Right lobe of liver (tissue), 6 donors: ENCODE results near the gene MAPKAPK3. TPM values are rescaled to one million over a fixed set of nuclear protein-coding genes. Genes with fewer than 3 reads are reported as not detected.
A peak's percentile ranks its signal among the peaks of the same experiment; 100 is the strongest.

Experiments
- ATAC-seq, 4 donors: fragments of 200-7000 bp; cut with Tn5 transposase; one replicate each; pipeline ENCODE4 v1.9.1; 2020; ENCODE audit warnings: mild to moderate bottlenecking in 4 of 4, moderate library complexity in 4 of 4
- DNase-seq, 3 donors: peaks; one replicate each; pipeline ENCODE4 v3.0.0-alpha.2; 2020
- H3K27ac ChIP-seq, 3 donors: fragments of 200-600 bp; one replicate each; pipeline ENCODE4 v1.8.0; 2022
- H3K27me3 ChIP-seq, 2 donors: fragments of 200-600 bp; one replicate each; pipeline ENCODE4 v1.8.0; 2022
- H3K36me3 ChIP-seq, 4 donors: fragments of 200-600 bp; sonication (generic) in 1 of 4; one replicate each; pipeline versions ENCODE4 v1.5.1 to v1.8.0; 2017 to 2022; ENCODE audit warnings: control low read depth in 1 of 4
- H3K4me1 ChIP-seq, 4 donors: fragments of 200-600 bp; sonication (generic) in 1 of 4; one replicate each; pipeline versions ENCODE4 v1.5.1 to v1.8.0; 2017 to 2022; ENCODE audit warnings: control low read depth in 1 of 4
- H3K4me3 ChIP-seq, 3 donors: fragments of 200-600 bp; one replicate each; pipeline ENCODE4 v1.8.0; 2022
- H3K9me3 ChIP-seq, 4 donors: fragments of 200-600 bp; sonication (generic) in 1 of 4; one replicate each; pipeline versions ENCODE4 v1.5.1 to v1.8.0; 2017 to 2022; ENCODE audit warnings: control low read depth in 1 of 4
- CTCF ChIP-seq, 4 donors: fragments of 200-600 bp in 3 of 4; fragments of 450-650 bp in 1 of 4; IDR thresholded peaks; one replicate each; pipeline versions ENCODE4 v1.5.1 to v1.8.0; 2016 to 2022; ENCODE audit warnings: antibody characterized with exemption in 4 of 4, mild to moderate bottlenecking in 2 of 4
- POLR2A ChIP-seq: fragments of 450-650 bp; IDR thresholded peaks from one replicate; pipeline ENCODE4 v1.6.1; 2017; ENCODE audit warnings: antibody characterized with exemption, mild to moderate bottlenecking
- WGBS: methylation state at CpG from one replicate; pipeline ENCODE4 v1.1.6; 2018; ENCODE audit warnings: low coverage, low lambda C conversion rate; ENCODE audit not compliant: insufficient coverage; ENCODE audit errors: missing lambda C conversion rate; 5-methylcytosine and 5-hydroxymethylcytosine counted together
- intact Hi-C, 2 donors: fragments of 100-400 bp; cut with DNase I; formaldehyde crosslinking; loops; one replicate each; pipeline versions ENCODE4 v1.11.2 to v1.14.1; 2022
- total RNA-seq, 6 experiments: library from RNA; depleted of rRNA in 2 of 6; stranded (reverse); fragments of >200 nt in 2 of 6; fragmentation: NEBNext Ultra II Directional in 3 of 6; extraction: Animal tissue kit (Norgen Biotek cat#: 25700) in 3 of 6; gene quantifications; one replicate each; pipeline versions ENCODE4 v1.1.0 to v1.2.4, GENCODE V29; 2016 to 2023
- donor health status: DM: no; HTN: yes; CAD: no.
- donor health status: DM: no; HTN: no; CAD: no.
- donor health status: DM: no; HTN: no; CAD: no.
- donor health status: DM: no; HTN: yes; CAD: no.
- donor health status: DM: no; HTN: yes; CAD: no.

MAPKAPK3 gene
- total RNA-seq, 6 experiments from 2014 or later = 16.6 to 21.4 (median 18.6) TPM

GRCh38 chr3:50673931-50674330 lies 57.0 kb downstream of the MAPKAPK3 start:
- Histone ChIP-seq H3K27me3 (peaks cover 3 to 21% of the 10 kb centered on the region in 2 donors), H3K4me3 (no peak overlapping the region), H3K4me1 (peaks cover 0 to 7% (median 0%) of the 10 kb centered on the region in 4 donors), H3K36me3 (no peaks in the 10 kb centered on the region), H3K9me3 (no peaks in the 10 kb centered on the region), H3K27ac (no peak overlapping the region)
- intact Hi-C loops = no loop called here
- no peak for TF ChIP-seq POLR2A
- no peak for TF ChIP-seq CTCF (IDR thresholded peaks at IDR 0.05)
- ATAC-seq (no peak), DNase-seq (no peak)
- 63% methylated on average over 1 of the region's 3 CpGs for WGBS

GRCh38 chr3:50674349-50675178 lies 57.6 kb downstream of the MAPKAPK3 start, which contains the start of gene DOCK3:
DOCK3 (plus strand) TSS chr3:50674927; CDS start chr3:50675264, 337 bp downstream.
- Histone ChIP-seq H3K4me1 (peaks cover 0 to 7% (median 0%) of the 10 kb centered on the region in 4 donors), H3K36me3 (no peaks in the 10 kb centered on the region), H3K27ac (no peak within 1 kb of the TSS), H3K4me3 (peak within 1 kb of the TSS in 2 of 3 donors; percentile 18 to 48), H3K9me3 (no peaks in the 10 kb centered on the region), H3K27me3 (peaks cover 3 to 21% of the 10 kb centered on the region in 2 donors)
- peak; percentile 90 to 96 (median 94) for ATAC-seq
- DNase-seq = peak; percentile 64 to 69 (median 68)
- intact Hi-C loops = no loop called here
- 9% methylated on average over 4 of the region's 89 CpGs for WGBS
- TF ChIP-seq POLR2A (no peak), CTCF (IDR thresholded peaks at IDR 0.05) (no peak)

GRCh38 chr3:50675179-50676030 lies 58.5 kb downstream of the MAPKAPK3 start:
- peak in 1 of 3 donors; percentile 28 for DNase-seq
- no peaks in the 10 kb centered on the region for H3K9me3 ChIP-seq
- intact Hi-C loops = no loop called here
- no peak overlapping the region for H3K27ac ChIP-seq
- WGBS = 14% methylated on average over 9 of the region's 65 CpGs
- no peak for TF ChIP-seq POLR2A
- peak in 3 of 4 donors; percentile 17 to 28 (median 24) for TF ChIP-seq CTCF (IDR thresholded peaks at IDR 0.05)
- peak overlapping the region in 2 of 3 donors; percentile 18 to 48 for H3K4me3 ChIP-seq
- peak in 2 of 4 donors; percentile 29 to 31 for ATAC-seq
- H3K36me3 ChIP-seq = no peaks in the 10 kb centered on the region
- H3K4me1 ChIP-seq = peaks cover 0 to 7% (median 0%) of the 10 kb centered on the region in 4 donors
- H3K27me3 ChIP-seq = peaks cover 3 to 21% of the 10 kb centered on the region in 2 donors

GRCh38 chr3:50676031-50676705 lies 59.2 kb downstream of the MAPKAPK3 start:
- Histone ChIP-seq H3K27ac (no peak overlapping the region), H3K36me3 (no peaks in the 10 kb centered on the region), H3K4me3 (no peak overlapping the region), H3K9me3 (no peaks in the 10 kb centered on the region), H3K27me3 (peaks cover 3 to 21% of the 10 kb centered on the region in 2 donors), H3K4me1 (peaks cover 0 to 7% (median 0%) of the 10 kb centered on the region in 4 donors)
- DNase-seq (no peak), ATAC-seq (no peak)
- TF ChIP-seq CTCF (IDR thresholded peaks at IDR 0.05) (no peak), POLR2A (no peak)
- intact Hi-C loops = no loop called here
- 71% methylated on average over 7 of the region's 7 CpGs for WGBS
